Immature natural killer cell (primary cell): ENCODE results near the gene ZBTB33. TPM values are rescaled to one million over a fixed set of nuclear protein-coding genes. Genes with fewer than 3 reads are reported as not detected.

Source experiments
- DNase-seq, 3 donors: peaks; one replicate each; pipeline ENCODE4 v3.0.0; 2022; ENCODE audit warnings: mixed read lengths in 1 of 3
- H3K27ac Mint-ChIP-seq, 6 donors: one replicate each; pipeline ENCODE4 v1.8.0; 2020; ENCODE audit warnings: mixed read lengths in 6 of 6, mild to moderate bottlenecking in 5 of 6, inconsistent platforms in 4 of 6, moderate library complexity in 3 of 6
- H3K27me3 Mint-ChIP-seq, 3 donors: one replicate each; pipeline ENCODE4 v1.8.0; 2020 to 2021; ENCODE audit warnings: low read depth in 3 of 3, mild to moderate bottlenecking in 3 of 3, mixed read lengths in 3 of 3, moderate library complexity in 3 of 3, inconsistent platforms in 1 of 3
- H3K36me3 Mint-ChIP-seq, 3 donors: one replicate each; pipeline ENCODE4 v1.8.0; 2020; ENCODE audit warnings: mixed read lengths in 3 of 3, inconsistent platforms in 2 of 3, mild to moderate bottlenecking in 2 of 3
- H3K4me1 Mint-ChIP-seq, 2 donors: one replicate each; pipeline ENCODE4 v1.8.0; 2020; ENCODE audit warnings: inconsistent platforms in 2 of 2, mild to moderate bottlenecking in 2 of 2, mixed read lengths in 2 of 2, moderate library complexity in 1 of 2
- H3K4me3 Mint-ChIP-seq, 5 donors: one replicate each; pipeline ENCODE4 v1.8.0; 2020; ENCODE audit warnings: mild to moderate bottlenecking in 5 of 5, mixed read lengths in 5 of 5, inconsistent platforms in 3 of 5, moderate library complexity in 3 of 5
- H3K9me3 Mint-ChIP-seq, 6 donors: one replicate each; pipeline ENCODE4 v1.8.0; 2020; ENCODE audit warnings: mild to moderate bottlenecking in 6 of 6, mixed read lengths in 6 of 6, inconsistent platforms in 4 of 6, moderate library complexity in 3 of 6
- polyA plus RNA-seq, 3 donors: library from polyadenylated mRNA; unstranded; fragments of 300-500 nt; fragmentation: Illumina TruSeq; gene quantifications; one replicate each; pipeline ENCODE4 v1.2.3, GENCODE V29; 2021

The ZBTB33 gene
- polyA plus RNA-seq, 3 donors from 2014 or later = 7.3 to 13.6 (median 9.1) TPM

GRCh38 chrX:120305531-120306141 is 55.0 kb downstream of the ZBTB33 start:
- Mint-ChIP-seq H3K4me1 (peaks cover 81 to 90% of the 10 kb centered on the region in 2 donors), H3K36me3 (no peaks in the 10 kb centered on the region), H3K27me3 (peaks cover 13 to 30% (median 28%) of the 10 kb centered on the region in 3 donors), H3K9me3 (peaks cover 0 to 5% (median 0%) of the 10 kb centered on the region in 6 donors), H3K27ac (no peak overlapping the region), H3K4me3 (no peak overlapping the region)
- no peak for DNase-seq

DNA sequence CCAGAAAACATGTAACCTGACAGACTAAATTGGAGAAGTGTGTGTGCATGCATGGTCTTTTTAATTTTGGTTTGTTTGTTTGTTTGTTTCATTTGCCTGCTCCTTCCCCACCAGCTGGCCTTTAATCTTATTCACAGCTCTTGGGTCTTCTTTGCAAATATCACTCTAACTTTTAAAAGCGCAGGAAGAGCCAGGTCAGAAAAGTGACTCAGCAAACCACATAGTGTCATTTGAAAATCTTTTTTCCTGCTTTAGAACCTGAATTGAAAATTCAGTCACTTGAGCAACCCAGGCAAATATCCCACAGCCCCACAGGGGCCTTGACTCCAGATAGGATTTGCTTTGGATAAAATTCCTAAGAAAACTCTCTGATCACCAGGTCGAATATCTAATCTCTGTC is 56.0 kb downstream of the ZBTB33 start:
- Mint-ChIP-seq H3K27ac (peak overlapping the region in 2 of 6 donors; percentile 25 to 66), H3K4me1 (peaks cover 76 to 85% of the 10 kb centered on the region in 2 donors), H3K27me3 (peaks cover 13 to 31% (median 28%) of the 10 kb centered on the region in 3 donors)

More for the DNA sequence above, 56.0 kb downstream of the ZBTB33 start:
- peaks cover 0 to 5% (median 0%) of the 10 kb centered on the region in 6 donors for H3K9me3 Mint-ChIP-seq
- no peak for DNase-seq
- H3K4me3 Mint-ChIP-seq = peak overlapping the region in 4 of 5 donors; percentile 12 to 56 (median 26)
- H3K36me3 Mint-ChIP-seq = no peaks in the 10 kb centered on the region

Other genes starting within 250 kb of the ZBTB33 start
- not detected for gene RHOXF2B, start 173.1 kb upstream of the ZBTB33 start, polyA plus RNA-seq
- not detected for gene RHOXF1, start 134.9 kb upstream of the ZBTB33 start, polyA plus RNA-seq
- gene RHOXF2, start 92.2 kb upstream of the ZBTB33 start, polyA plus RNA-seq = under 1 TPM in 1 of 3 donors, not detected in 2; 0.12 TPM
- 1 to 10 TPM in 1 of 3 donors, under 1 TPM in 1, not detected in 1; 0.96 to 4.0 TPM for gene TMEM255A, start 60.6 kb downstream of the ZBTB33 start, polyA plus RNA-seq
- not detected for gene ATP1B4, start 111.3 kb downstream of the ZBTB33 start, polyA plus RNA-seq
- gene LAMP2, start 218.5 kb downstream of the ZBTB33 start, polyA plus RNA-seq = 100 to 1,000 TPM; 102 to 191 (median 113) TPM